ENCODE measurements around the gene BRAF. TPM values are rescaled to one million over a fixed set of nuclear protein-coding genes. Genes with fewer than 3 reads are reported as not detected.

BRAF gene
- total RNA-seq, 2 experiments from 2014 or later, result 49.9 to 57.8 TPM

DNA sequence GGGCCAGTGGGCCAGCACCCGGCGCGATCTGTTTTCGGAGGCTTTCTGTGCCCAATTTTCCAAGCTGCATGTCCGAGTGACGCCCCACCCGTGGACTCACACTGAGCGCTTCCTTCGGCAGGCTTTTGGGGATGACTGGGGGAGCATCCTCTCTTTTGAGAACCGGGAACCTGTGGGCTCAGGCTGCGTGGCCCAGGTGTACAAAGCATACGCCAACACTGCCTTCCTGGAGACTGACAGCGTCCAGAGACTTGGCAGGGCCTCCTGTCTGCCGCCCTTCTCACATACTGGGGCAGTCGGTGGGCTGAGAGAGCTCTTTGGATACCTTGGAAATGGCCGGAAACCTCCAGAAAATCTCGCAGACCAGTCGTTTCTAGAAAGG, 251.0 kb downstream of the BRAF start:
- Mint-ChIP-seq H3K4me1 (ENCODE audit: low read depth) (peaks cover 32% of the 10 kb centered on the region), H3K36me3 (ENCODE audit: low read depth) (peaks cover 34% of the 10 kb centered on the region), H3K9me3 (no peaks in the 10 kb centered on the region), H3K27ac (peak overlapping the region; percentile 90), H3K27me3 (no peaks in the 10 kb centered on the region), H3K4me3 (peak overlapping the region; percentile 88)
- TF ChIP-seq, protein P1, sequence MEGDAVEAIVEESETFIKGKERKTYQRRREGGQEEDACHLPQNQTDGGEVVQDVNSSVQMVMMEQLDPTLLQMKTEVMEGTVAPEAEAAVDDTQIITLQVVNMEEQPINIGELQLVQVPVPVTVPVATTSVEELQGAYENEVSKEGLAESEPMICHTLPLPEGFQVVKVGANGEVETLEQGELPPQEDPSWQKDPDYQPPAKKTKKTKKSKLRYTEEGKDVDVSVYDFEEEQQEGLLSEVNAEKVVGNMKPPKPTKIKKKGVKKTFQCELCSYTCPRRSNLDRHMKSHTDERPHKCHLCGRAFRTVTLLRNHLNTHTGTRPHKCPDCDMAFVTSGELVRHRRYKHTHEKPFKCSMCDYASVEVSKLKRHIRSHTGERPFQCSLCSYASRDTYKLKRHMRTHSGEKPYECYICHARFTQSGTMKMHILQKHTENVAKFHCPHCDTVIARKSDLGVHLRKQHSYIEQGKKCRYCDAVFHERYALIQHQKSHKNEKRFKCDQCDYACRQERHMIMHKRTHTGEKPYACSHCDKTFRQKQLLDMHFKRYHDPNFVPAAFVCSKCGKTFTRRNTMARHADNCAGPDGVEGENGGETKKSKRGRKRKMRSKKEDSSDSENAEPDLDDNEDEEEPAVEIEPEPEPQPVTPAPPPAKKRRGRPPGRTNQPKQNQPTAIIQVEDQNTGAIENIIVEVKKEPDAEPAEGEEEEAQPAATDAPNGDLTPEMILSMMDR (IDR thresholded peaks at IDR 0.05), result no peak
- Histone ChIP-seq H3K9me3 (ENCODE audit: control insufficient read depth in 1 of 2, insufficient read depth in 1 of 2, low read length in 2 of 2) (no peaks in the 10 kb centered on the region), H3K27me3 (ENCODE audit: control insufficient read depth in 1 of 2, insufficient read depth in 2 of 2, low read length in 2 of 2) (no peaks in the 10 kb centered on the region), H3K27ac (ENCODE audit: low read depth in 1 of 2, low read length in 2 of 2) (peak overlapping the region; percentile 71 to 79), H3K36me3 (ENCODE audit: insufficient read depth, low read length) (peaks cover 9% of the 10 kb centered on the region), H3K4me3 (ENCODE audit: low read length) (peak overlapping the region; percentile 63), H3K4me1 (ENCODE audit: insufficient read depth, low read length) (peaks cover 29% of the 10 kb centered on the region)
- no peak for DNase-seq
- intact Hi-C loops (cut with DNase I, micrococcal nuclease), result loop anchor here (1.0 to 5.0 kb wide), 6 partner anchors 23 to 344 kb away; partner anchors contain the start of genes MKRN1 (in 2 of the 2), NDUFB2 (in 2 of the 2), BRAF (in 1 of the 2) and RAB19 (in 1 of the 2)
- ATAC-seq (ENCODE audit: poor library complexity), result no peak
- ChIA-PET POLR2A (interaction anchor here (1.0 to 2.7 kb wide), 12 partner anchors 13 to 1028 kb away, joined by 3 to 20 read pairs (median 6); partner anchors contain the start of genes BRAF, DENND11, MRPS33 and NDUFB2), CTCF (interaction anchor here (1.0 kb wide), 1 partner anchor 260 kb away, joined by 3 read pairs; no protein-coding TSS in a partner anchor)

DNA sequence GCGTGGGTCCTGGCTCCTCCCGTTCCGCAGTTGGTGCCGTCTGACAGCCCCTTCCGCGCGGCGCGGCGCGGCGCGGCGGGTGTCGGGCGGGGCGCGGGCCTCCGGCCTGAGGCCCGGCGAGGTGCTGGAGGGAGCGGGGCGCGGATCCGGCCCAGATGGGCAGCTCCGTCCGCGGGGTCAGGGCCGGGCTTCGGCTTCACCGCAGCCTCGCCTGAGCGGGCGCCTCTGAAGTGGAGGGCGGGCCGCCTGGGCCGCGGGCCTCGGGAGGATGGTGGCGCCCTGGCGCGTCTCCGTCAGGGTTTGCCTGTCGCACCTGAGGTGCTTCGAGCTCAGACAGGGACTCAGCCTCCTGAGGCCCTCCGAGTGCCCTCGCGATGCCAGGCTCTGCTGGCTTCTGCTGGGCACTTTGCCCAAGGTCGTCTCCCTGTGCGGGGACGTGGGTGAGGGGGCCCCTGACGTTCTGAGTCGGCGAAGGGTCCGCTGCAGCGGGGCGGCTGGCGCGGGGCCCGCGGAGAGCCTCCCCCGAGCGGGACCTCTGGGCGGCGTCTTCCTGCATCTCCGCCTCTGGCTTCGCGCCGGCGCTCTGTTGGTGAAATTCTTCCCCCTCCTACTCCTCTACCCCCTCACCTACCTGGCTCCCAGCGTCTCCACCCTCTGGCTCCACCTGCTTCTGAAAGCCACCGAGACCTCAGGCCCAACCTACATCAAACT, 251.5 kb downstream of the BRAF start:
- ATAC-seq (ENCODE audit: poor library complexity), result peak; percentile 74
- DNase-seq, result peak; percentile 39 to 82 (median 59)
- Histone ChIP-seq H3K9me3 (ENCODE audit: control insufficient read depth in 1 of 2, insufficient read depth in 1 of 2, low read length in 2 of 2) (no peaks in the 10 kb centered on the region), H3K4me3 (ENCODE audit: low read length) (peak overlapping the region; percentile 63), H3K27me3 (ENCODE audit: control insufficient read depth in 1 of 2, insufficient read depth in 2 of 2, low read length in 2 of 2) (no peaks in the 10 kb centered on the region), H3K27ac (ENCODE audit: low read depth in 1 of 2, low read length in 2 of 2) (peak overlapping the region; percentile 71 to 79), H3K36me3 (ENCODE audit: insufficient read depth, low read length) (peaks cover 9% of the 10 kb centered on the region), H3K4me1 (ENCODE audit: insufficient read depth, low read length) (peaks cover 29% of the 10 kb centered on the region)
- ChIA-PET POLR2A (interaction anchor here (0.7 to 2.7 kb wide), 13 partner anchors 13 to 1029 kb away, joined by 3 to 20 read pairs (median 6); partner anchors contain the start of genes BRAF, DENND11, MRPS33 and NDUFB2), CTCF (interaction anchor here (1.0 kb wide), 1 partner anchor 261 kb away, joined by 3 read pairs; no protein-coding TSS in a partner anchor)
- Mint-ChIP-seq H3K27ac (peak overlapping the region; percentile 90), H3K36me3 (ENCODE audit: low read depth) (peaks cover 29% of the 10 kb centered on the region), H3K27me3 (no peaks in the 10 kb centered on the region), H3K4me3 (peak overlapping the region; percentile 88), H3K9me3 (no peaks in the 10 kb centered on the region), H3K4me1 (ENCODE audit: low read depth) (peaks cover 32% of the 10 kb centered on the region)
- intact Hi-C loops (cut with DNase I, micrococcal nuclease), result loop anchor here (1.0 to 5.0 kb wide), 6 partner anchors 23 to 344 kb away; partner anchors contain the start of genes MKRN1 (in 2 of the 2), NDUFB2 (in 2 of the 2), BRAF (in 1 of the 2) and RAB19 (in 1 of the 2)
- TF ChIP-seq, protein P1 (IDR thresholded peaks at IDR 0.05), result no peak

DNA sequence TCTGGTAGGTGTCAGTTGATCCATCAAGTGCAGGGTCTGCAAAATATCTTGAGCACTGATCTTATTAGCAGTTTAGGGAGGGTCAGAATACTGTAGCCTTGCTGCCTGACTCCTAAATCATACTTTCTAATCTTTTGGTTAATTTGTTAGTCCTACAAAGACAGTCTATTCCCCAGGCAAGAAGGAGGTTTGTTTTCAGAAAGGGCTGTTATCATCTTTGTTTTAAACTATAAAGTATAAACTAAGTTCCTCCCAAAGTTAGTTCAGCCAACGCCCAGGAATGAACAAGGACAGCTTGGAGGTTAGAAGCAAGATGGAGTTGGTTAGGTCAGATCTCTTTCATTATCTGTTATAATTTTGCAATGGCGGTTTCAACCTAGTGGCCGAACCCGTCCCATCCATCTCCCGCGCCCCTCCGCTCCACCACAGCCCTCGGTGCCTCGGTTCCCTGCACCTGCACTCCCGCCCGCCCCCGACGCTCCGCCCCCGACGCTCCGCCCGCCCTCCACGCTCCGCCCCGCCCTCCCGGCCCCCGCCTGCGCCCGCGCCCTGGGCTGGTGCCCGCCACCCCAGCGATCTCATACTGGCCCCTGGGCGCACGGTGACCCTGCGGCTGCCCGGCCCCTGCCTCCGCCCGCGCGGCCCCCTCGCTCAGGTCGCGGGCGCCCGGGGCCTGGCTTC, 252.2 kb downstream of the BRAF start, which contains the start of gene ADCK2:
TSS of gene ADCK2 (plus strand) at position 564 of the 681 bp plus-strand sequence. CDS start 386 bp downstream, outside the sequence.
- Histone ChIP-seq H3K27me3 (ENCODE audit: control insufficient read depth in 1 of 2, insufficient read depth in 2 of 2, low read length in 2 of 2) (no peaks in the 10 kb centered on the region), H3K4me3 (ENCODE audit: low read length) (peak within 1 kb of the TSS; percentile 63), H3K4me1 (ENCODE audit: insufficient read depth, low read length) (peaks cover 29% of the 10 kb centered on the region), H3K36me3 (ENCODE audit: insufficient read depth, low read length) (peaks cover 9% of the 10 kb centered on the region), H3K27ac (ENCODE audit: low read depth in 1 of 2, low read length in 2 of 2) (peak within 1 kb of the TSS; percentile 71 to 79), H3K9me3 (ENCODE audit: control insufficient read depth in 1 of 2, insufficient read depth in 1 of 2, low read length in 2 of 2) (no peaks in the 10 kb centered on the region)
- peak within 1 kb of the TSS; percentile 90 for H3K27ac Mint-ChIP-seq
- H3K27me3 Mint-ChIP-seq, result no peaks in the 10 kb centered on the region
- ATAC-seq (ENCODE audit: poor library complexity) (peak; percentile 66), DNase-seq (peak in 13 of 14 experiments; percentile 36 to 84 (median 54))
- TF ChIP-seq, protein P1 (IDR thresholded peaks at IDR 0.05), result no peak
- H3K9me3 Mint-ChIP-seq, result no peaks in the 10 kb centered on the region
- CTCF ChIA-PET, result interaction anchor here (1.0 kb wide), 1 partner anchor 261 kb away, joined by 3 read pairs; no protein-coding TSS in a partner anchor
- intact Hi-C loops (cut with DNase I, micrococcal nuclease), result loop anchor here (1.0 to 5.0 kb wide), 6 partner anchors 24 to 345 kb away; partner anchors contain the start of genes MKRN1 (in 2 of the 2), NDUFB2 (in 2 of the 2), BRAF (in 1 of the 2) and RAB19 (in 1 of the 2)
- POLR2A ChIA-PET, result interaction anchor here (0.7 to 2.7 kb wide), 13 partner anchors 12 to 1029 kb away, joined by 3 to 20 read pairs (median 6); partner anchors contain the start of genes BRAF, DENND11, MRPS33 and NDUFB2
- H3K36me3 Mint-ChIP-seq (ENCODE audit: low read depth), result peaks cover 22% of the 10 kb centered on the region
- H3K4me1 Mint-ChIP-seq (ENCODE audit: low read depth), result peaks cover 32% of the 10 kb centered on the region
- peak within 1 kb of the TSS; percentile 88 for H3K4me3 Mint-ChIP-seq

Measured in CD4-positive, alpha-beta T cell (primary cell).